ENCODE data around the gene WNT2B.

Gene WNT2B

DNA sequence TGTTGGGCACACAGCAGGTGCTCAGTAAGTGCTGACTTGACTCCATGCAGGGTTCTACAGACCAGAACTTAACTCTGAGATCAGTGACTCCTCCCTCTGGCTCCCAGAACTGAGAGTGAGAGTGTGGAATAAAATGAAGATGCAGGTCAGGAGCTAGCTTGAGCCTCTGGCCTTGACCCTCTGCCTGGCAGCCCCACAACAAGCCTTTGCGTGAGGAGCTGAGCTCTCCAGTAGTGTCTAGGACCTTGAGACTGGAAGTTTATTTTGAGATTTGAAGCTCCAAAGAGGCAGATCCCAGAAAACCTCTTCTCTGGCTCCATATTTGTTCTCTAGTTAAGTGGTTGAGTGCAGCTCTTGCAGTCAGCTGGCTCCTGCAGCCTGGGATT is 3.4 kb upstream of the WNT2B start:
- DNase-seq: no peak

DNA sequence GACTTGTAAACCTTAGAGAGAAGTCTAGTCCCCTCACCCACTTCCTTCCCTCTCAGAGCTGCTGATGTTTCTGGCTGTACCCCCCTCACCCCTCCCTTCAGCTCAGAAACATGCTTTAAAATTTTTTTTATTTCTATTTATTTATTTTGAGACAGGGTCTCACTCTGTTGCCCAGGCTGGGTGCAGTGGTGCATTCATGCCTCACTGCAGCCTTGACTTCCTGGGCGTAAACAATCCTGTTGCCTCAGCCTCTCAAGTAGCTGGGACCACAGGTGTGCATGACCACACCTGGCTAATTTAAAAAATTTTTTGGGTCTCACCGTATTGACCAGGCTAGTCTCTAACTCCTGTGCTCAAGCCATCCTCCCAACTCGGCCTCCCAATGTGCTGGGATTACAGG is 2.9 kb upstream of the WNT2B start:
- no peak for DNase-seq

DNA sequence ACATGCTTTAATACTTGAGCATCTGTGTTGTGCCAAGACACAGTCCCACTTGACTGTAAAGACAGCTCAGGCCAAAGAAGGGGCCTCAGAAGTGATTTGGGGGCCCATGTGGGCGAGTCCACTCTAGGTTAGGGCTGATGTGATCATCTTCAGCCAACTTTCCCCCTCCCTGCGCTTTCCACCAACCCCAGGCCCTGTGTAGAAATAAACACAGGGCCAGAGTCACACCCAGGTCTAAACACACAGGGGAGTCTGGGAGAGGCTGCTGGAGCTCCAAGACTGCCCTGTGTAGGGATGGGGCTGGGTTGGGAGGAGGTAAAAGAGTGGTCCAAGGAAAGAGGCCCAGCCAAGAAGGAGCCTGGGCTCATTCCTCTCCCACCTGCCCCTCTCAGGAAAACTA is 2.5 kb upstream of the WNT2B start:
- no peak for DNase-seq

DNA sequence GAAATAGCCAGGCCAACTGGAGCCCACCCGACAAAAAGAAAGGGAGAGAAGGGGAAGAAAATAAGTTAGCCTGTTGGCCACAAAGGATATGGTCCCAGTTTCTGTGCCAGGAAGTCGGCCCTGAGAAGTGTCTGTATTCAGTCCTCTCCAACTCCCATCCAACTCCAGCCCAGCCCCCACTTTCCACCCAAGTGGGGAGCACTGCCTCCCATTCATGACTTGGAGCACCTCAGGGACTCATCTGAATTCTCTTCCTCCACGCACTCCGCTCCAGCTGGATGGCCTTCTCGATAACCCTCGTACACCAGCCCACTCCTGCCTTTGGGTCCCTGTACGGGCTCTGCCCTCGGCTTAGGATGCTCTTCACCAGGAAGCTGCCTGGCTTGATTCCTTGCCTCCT is 2.0 kb upstream of the WNT2B start:
- no peak for DNase-seq

DNA sequence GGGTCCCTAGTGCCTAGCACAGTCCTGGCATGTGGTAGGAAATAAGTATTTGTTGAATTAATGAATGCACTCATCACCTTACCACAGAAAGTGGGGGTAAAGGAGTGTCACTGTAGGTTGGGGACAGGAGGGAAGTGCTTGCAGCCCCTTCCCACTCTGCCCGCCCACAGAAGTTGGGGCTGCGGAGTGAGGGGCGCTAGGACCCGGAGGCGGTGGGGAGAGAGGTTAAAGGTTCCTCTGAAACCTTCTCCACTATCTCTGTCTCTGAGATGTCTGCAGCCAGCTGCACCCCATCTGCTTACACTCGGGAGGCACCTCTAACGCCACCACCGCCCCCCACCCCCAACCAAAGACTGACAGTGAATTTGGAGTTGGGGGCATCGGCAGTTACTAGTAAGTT is 1.4 kb upstream of the WNT2B start:
- no peak for DNase-seq

DNA sequence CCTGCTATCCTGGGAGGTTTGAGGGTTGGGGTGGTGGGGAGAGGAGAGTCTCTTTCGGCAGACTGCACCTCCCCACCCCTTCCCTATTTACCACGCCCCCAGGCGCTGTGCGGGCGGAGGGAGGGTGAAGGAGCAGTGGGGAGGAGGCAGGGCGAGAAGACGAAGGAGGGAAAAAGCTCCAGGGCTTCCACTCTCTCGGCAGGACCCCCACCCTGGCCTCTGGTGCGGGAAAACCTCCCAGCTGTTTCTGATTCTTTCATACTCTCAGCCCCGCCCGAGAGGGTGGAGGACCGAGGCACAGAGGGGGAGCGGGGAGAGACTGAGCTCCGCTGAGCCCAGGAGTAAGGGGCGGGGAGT is 866 bp upstream of the WNT2B start:
- no peak for DNase-seq

DNA sequence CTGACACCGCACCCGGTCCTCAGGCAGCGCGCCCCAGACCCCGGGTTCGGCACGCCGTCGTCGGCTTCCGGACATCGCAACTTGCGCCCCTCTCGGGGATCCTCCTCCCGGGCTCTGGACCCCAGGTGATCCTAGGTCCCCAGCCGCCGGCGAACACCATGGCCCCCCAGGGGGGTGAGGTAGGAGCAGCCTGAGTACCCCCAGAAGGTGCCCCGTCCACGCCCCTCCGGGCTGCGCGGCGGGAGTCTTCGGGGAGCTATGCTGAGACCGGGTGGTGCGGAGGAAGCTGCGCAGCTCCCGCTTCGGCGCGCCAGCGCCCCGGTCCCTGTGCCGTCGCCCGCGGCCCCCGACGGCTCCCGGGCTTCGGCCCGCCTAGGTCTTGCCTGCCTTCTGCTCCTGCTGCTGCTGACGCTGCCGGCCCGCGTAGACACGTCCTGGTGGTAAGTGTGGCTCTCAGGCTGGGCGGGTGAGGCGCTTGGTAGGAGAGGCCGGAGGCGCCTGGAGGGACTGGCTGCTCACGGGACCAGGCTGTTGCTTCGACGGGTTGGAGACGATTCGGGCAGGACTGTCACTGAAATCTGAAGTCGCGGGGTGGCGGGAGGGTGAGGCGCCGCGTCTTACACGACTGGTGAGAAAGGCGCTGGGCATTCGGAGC is 367 bp downstream of the WNT2B start:
- DNase-seq: no peak

DNA sequence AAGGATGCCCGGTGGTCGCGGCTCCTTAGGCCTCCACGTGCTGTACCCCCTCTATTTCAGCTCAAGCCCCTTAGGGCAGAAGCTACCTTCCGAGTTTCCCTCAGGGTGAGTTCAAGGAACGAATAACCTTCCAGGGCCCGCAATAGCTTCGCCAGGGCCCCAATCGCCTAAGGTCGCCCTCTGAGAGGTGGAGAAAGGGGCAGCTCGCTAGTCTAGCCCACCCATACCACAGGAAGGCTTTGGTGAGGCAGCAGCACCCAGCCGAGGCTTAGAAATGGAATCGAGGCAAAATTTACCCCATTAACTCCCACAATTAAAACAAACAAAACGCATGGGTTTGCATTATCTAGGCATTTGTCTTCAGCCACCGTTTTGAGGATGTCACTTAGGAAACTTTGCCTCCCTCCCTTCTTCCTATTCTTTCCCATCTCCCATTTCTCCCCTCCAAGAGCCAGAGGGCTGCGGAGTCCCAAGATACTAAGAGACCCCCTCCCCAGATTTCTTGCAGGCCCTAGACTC is 954 bp downstream of the WNT2B start:
- no peak for DNase-seq

DNA sequence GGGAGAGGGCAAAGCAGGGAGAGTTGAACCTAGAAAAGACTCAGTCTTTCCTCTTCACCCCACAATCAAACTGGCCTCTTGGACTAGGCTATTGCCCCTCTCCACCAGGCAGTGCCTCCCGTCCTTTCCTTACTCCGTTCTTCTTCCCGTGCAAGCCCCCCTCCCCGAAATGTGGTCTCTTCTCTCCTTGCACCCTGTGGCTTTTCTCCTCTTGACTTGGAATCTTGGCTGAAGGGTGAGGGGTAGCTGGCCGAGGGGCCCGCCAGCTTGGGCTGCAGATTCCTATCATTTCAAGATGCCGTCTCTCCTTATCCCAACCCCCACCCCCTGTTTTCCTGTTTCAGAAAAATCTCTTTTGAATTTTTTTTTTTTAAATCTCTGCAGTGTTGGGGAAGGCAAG is 1.6 kb downstream of the WNT2B start:
- no peak for DNase-seq

DNA sequence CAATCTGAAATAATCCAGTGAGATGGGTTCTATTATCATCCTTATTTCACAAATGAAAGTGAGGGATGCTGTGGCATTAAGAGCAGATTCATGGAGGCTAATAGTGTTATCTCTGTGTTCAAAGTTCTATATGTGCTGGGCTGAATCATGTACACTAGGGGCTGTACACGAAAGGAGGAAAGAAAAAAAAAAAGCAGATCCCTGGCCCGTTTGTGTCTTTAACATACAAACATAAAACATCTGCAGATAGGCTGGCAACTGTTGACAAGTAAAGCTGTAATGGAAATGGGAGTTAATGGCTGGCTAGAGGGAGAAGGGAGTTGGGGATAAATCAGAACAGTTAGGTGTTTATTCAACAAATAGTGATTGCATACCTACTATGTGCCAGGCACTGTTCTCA is 3.1 kb downstream of the WNT2B start:
- DNase-seq: no peak

DNA sequence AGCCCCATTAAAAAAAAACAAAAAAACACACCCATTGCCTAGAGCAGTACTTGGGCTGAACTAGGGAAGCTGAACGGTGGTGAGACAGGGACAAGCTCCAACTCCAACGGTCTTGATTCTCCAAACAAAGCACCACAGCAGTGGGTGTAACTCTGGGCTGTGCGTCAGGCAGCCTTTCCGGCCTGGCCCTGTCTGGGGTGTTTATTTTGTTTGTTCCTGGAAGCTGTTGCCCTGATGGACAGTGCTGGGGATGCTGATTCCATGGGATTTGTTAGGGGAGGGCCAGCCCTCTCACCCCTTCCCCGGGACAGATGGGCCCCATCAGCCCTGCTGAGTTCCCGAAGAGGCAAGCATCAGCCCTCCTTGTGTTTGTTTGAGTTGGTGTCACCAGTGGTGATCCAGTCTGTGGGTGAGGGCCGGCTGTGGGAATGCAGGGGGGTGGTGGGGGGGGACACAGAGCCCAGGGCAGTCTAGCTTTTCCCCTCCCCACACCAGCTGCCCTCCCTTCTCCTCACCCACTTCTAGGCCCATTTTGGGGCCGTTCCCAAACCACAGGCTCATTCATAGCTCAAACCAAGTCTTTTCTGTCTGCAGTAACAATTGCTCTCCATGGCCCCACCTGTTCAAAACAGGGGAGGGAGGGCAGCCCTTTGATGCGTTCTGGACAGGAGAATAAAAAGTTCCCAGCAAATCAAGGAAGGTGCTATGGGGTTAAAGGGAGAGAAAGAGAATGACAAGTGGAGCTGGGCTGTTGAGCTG is 4.5 kb downstream of the WNT2B start:
- DNase-seq: no peak

DNA sequence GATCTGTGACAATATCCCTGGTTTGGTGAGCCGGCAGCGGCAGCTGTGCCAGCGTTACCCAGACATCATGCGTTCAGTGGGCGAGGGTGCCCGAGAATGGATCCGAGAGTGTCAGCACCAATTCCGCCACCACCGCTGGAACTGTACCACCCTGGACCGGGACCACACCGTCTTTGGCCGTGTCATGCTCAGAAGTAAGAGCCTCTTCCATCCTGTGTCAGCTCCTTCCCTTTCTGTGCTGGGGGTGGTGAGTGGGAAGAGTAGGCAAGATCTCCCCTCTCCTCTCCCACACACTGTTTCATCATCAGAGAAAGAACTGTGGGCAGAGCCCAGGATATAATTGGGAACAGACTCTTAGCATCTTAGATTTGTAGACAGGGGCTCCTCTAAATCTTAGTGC is 6.1 kb downstream of the WNT2B start:
- DNase-seq: no peak

DNA sequence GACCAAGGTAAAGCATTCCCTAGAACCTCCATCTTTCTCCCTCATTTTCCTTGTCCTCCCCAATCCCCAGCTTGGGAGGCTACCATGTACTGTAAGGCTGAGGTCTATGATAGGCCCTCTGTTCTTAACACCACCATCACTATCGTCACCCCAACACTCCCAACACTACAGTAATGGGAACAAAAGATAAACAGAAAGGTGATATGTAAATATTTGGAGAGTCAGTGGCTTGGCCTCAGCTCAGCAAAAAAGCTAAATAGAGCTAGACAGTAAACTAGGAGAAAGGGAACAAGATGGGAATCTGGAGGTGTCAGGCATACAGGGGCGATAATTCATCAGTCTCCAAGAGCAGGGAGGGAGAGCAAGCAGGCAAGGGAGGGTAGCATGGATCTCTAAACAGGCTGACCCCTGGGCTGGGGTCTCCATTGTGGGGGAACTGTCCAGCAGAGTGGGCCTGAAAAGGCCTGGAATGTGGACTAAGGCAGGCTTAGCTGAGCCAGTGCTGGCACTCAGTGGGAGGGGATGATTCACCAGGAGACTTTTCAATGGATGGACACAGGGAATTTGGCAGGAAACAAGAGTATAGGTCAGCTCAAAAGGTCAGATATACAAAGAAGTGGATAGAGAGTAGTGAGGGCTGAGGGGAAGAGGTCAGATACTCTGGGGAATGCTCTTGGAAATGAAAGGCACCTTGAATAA is 6.7 kb downstream of the WNT2B start:
- DNase-seq: no peak

DNA sequence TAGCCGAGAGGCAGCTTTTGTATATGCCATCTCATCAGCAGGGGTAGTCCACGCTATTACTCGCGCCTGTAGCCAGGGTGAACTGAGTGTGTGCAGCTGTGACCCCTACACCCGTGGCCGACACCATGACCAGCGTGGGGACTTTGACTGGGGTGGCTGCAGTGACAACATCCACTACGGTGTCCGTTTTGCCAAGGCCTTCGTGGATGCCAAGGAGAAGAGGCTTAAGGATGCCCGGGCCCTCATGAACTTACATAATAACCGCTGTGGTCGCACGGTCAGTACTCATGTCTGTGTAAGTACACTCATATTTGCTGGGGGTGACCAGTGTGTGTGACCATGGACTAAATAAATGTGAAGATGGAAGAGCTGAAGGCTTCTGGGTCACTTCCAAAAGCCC is 7.4 kb downstream of the WNT2B start:
- no peak for DNase-seq

DNA sequence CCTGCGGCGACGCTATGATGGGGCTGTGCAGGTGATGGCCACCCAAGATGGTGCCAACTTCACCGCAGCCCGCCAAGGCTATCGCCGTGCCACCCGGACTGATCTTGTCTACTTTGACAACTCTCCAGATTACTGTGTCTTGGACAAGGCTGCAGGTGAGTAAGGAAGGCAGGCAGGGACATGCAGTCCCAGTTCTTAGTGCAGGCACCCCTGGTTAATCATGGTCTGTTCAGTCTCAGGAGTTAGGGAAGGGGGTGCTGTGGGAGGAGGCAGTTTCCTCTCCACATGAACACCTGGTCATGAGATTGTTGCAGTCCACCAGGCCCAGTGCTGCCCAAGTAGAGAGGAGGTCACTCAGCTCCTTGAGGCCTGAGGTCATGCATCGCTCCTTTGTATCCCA is 8.5 kb downstream of the WNT2B start:
- no peak for DNase-seq

DNA sequence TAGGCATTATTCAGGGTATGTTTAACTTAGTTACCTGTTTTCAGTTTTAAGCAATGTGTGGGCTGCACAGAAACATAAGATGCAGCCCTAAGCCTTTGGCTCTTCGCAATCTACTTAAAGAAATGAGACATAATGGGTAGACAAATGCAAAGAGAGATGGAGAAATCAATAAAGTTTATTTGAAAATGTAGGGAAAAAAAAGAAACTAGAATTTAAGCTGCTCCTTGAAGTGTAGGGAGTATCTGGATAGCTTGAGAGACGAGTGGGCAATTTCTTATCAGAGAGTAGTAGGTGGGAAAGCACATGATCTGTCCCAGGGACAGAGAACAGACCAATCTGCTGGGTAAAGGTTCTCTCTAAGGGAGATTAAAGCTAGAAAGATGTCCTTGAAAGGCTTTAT is 8.9 kb downstream of the WNT2B start:
- no peak for DNase-seq

DNA sequence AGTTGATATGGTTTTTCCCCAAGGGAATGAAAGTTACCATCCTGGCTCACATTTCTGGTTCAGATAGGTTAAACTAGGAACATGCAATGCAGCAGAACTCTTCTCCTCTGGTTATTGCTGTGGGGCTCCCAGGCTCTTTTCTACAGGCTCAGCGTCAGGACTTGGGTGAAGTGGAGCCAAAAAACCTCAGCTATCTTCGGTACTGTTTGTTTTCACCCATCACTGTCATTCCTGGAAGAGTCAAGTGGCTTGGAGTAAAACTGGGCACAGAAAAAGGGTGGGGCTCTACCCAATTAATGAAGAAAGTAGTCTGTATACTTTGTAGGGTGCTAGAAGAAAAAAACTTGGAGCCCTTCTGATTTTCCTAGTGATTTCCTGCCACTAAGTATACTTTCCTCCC is 9.4 kb downstream of the WNT2B start:
- DNase-seq: no peak

DNA sequence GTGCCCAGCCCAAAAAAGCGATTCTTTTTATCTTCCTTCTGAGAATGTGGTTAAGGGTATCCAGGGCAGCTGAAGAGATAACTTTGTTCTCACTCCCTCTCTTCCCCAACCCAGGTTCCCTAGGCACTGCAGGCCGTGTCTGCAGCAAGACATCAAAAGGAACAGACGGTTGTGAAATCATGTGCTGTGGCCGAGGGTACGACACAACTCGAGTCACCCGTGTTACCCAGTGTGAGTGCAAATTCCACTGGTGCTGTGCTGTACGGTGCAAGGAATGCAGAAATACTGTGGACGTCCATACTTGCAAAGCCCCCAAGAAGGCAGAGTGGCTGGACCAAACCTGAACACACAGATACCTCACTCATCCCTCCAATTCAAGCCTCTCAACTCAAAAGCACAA is 11.4 kb downstream of the WNT2B start:
- DNase-seq: no peak

DNA sequence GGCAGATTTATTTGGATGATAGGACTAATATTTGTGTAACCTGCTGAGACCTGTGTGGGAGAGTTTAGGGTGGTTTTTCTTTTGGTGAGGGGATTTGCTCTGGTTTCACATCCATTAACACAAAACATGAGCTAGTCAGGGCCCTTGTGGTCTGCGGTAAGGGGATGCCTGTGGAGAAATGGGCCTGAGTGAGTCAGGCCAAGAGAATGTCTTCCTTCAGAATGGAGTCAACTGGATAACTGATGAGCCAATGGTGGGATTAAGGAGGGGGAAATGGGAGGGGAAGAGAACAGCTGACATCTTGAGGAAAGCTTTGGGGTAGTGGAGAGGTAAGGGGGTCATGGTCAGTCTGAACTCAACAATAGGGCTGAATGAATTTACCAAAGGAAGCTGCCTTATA is 13.9 kb downstream of the WNT2B start:
- no peak for DNase-seq

DNA sequence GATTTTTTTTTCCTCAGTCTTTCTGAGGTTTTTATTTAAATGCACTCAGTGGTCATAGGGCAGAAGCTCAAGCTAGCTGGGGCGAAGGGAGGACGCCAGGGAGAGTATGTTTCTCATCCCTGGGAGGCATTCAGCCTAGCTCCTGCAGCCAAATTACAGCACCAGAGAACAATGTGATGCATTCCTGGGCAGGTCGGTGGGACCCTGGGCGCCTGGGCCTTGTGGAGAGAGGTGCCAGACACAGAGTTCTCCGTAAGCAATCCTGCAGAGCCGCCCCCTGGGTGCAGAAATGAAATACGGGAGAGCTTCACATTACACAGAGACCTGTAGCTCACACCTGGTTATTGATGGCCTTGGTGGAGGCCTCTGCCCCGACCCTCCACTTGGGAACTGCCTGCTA is 15.5 kb downstream of the WNT2B start:
- DNase-seq: no peak

DNA sequence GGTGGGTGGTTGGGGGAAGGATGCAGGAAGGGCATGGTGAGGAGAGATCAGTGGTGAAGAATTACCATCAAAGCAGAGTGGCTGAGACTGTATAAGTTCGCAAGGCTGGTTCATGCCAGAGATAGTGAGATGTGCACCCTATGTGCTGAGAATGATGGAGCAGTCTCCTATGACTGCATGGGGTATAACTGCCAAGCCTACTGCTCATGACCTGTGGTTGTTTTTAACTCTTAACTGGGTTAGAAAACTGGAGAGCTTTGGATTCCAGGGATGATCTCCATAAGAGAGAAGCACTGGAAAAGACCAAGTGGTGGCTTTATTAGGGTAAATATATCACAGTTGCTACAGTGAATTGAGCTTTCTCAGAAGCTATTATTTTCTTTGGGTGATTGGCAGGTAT is 16.2 kb downstream of the WNT2B start:
- no peak for DNase-seq

DNA sequence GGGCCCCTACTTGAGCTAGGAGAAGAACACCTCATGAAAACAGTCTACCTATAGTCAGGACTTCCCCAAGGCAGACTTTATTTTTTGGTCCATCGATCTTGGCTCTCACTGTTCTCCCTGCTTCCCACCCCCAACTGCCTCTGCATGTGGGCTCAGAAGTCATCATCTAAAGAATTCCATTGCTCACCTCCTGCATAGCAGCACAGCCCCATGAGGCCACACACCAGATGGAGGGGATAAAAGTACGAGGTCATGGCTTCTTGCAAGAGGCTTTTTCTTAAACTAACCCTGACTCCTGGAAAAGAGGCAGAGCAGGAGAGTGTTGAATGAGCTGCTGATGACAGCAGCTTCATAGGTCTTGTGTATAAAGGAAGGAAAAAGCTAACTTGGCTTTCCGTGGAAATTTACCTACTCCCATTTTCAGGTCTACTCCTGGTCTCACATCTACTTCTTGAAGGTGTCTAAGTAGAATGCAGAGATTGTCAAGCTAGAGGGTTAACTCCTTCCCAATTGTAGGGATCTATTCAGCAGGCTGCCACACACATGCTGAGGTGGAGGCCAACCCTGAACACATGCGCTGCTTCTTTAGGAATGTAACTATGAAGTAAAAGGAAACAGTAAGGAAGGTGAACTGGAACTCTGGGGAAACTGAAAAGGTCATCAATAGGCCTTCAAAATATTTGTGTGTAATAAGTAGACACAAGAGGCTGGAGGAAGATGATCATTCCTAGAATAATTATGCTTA is 18.7 kb downstream of the WNT2B start:
- no peak for DNase-seq

DNA sequence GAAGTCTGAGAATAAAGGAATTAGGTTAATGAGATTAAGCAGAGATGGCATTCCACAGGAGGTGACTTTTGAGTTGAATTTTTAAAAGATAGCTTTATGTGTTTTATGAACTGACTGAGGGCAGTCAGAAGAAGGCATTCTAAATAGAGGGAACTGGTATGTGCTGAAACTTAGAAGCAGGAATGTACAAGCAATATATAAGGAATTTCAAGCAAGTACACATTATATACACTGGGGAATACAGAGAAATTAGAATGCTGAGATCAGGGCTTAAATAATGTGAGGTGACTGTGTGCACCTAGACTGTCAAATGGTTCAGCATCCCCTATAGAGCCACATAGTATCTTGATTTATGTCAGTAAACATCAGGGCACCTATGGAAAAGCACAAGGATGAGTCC is 19.3 kb downstream of the WNT2B start:
- no peak for DNase-seq

DNA sequence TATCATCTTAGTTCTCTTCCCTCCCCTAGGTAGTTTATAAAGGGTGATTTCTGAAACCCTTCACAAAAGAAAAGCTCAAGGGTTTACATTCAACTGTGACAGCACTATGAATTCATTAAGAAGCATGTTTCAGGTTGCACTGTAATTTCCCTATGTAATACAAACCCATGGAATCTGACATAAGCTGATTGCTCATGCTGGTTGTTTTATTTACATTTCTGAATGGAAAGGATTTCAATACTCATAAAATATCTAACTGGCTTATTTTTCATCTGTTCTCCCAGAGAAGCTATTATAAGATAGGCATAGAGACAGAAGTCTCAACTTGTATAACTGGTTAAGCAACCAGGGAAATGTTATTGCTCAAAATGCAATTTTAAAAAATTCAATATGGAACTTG is 20.5 kb downstream of the WNT2B start:
- DNase-seq: no peak

Measured in effector CD4-positive, alpha-beta T cell (primary cell).